ENCODE data around the gene EDC3. TPM values are rescaled to one million over a fixed set of nuclear protein-coding genes. Genes with fewer than 3 reads are reported as not detected.

EDC3 gene
- total and polyA plus RNA-seq, 9 of the 15 experiments (the other 6 are each of a cell fraction or from before 2014, with no cell fraction given), result 11.7 to 63.9 (median 32.8) TPM

- TF ChIP-seq TBL1XR1 (IDR thresholded peaks at IDR 0.05; ENCODE audit: low read length in 2 of 2) (peak in 1 of 2 experiments; percentile 48; a peak in 1 of 4 replicates), FUS (optimal IDR thresholded peaks at IDR 0.05; ENCODE audit: low read depth, low read length) (no peak), HNRNPLL (IDR thresholded peaks at IDR 0.05; ENCODE audit: low read depth, low read length, poor library complexity, severe bottlenecking) (peak; percentile 34), GABPB1 (CRISPR knock-in tag; IDR thresholded peaks at IDR 0.05) (peak; percentile 98), TEAD1 (CRISPR knock-in tag; IDR thresholded peaks at IDR 0.05) (peak; percentile 56 to 98; a peak in 3 of 4 replicates), STAT5B (CRISPR knock-in tag; IDR thresholded peaks at IDR 0.05) (no peak), ZSCAN32 (CRISPR knock-in tag; IDR thresholded peaks at IDR 0.05) (no peak), GATAD2A (IDR thresholded peaks at IDR 0.05) (peak; percentile 24; the same call in 1 of the 2 replicates), E2F5 (CRISPR knock-in tag; IDR thresholded peaks at IDR 0.05) (no peak), CSDE1 (IDR thresholded peaks at IDR 0.05) (0 out of 4 replicates have a peak, but pooled peaks of 1 of the 2 experiments have one; percentile 44), MEF2A (IDR thresholded peaks at IDR 0.05; ENCODE audit: control insufficient read depth, low read depth, low read length) (no peak), ATF2 (CRISPR knock-in tag; IDR thresholded peaks at IDR 0.05) (no peak), CREB5 (CRISPR knock-in tag; IDR thresholded peaks at IDR 0.05) (no peak), PHB (CRISPR knock-in tag; IDR thresholded peaks at IDR 0.05) (no peak), MAFG (tag; conservative IDR thresholded peaks at IDR 0.05) (no peak), ZNF436 (CRISPR knock-in tag; IDR thresholded peaks at IDR 0.05) (no peak), ZNF79 (CRISPR knock-in tag; IDR thresholded peaks at IDR 0.05; ENCODE audit: low read depth) (no peak), ZNF584 (CRISPR knock-in tag; IDR thresholded peaks at IDR 0.05; ENCODE audit: low read depth) (no peak), SNAPC5 (CRISPR knock-in tag; IDR thresholded peaks at IDR 0.05) (no peak), PHF20 (IDR thresholded peaks at IDR 0.05; ENCODE audit: partially characterized antibody) (peak; percentile 99), SMARCB1 (IDR thresholded peaks at IDR 0.05; ENCODE audit: insufficient read length, low read depth) (no peak)
- TF ChIP-seq, protein P1, sequence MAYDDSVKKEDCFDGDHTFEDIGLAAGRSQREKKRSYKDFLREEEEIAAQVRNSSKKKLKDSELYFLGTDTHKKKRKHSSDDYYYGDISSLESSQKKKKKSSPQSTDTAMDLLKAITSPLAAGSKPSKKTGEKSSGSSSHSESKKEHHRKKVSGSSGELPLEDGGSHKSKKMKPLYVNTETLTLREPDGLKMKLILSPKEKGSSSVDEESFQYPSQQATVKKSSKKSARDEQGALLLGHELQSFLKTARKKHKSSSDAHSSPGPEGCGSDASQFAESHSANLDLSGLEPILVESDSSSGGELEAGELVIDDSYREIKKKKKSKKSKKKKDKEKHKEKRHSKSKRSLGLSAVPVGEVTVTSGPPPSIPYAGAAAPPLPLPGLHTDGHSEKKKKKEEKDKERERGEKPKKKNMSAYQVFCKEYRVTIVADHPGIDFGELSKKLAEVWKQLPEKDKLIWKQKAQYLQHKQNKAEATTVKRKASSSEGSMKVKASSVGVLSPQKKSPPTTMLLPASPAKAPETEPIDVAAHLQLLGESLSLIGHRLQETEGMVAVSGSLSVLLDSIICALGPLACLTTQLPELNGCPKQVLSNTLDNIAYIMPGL (CRISPR knock-in tag; IDR thresholded peaks at IDR 0.05), result 0 out of 2 replicates have a peak, but pooled peaks have one; percentile 59
Observed at GRCh38 chr15:74695597-74696397, at the start of gene EDC3 (continued).

All from K562 (cell line).